Dendritic cell treated with granulocyte-macrophage colony-stimulating factor and Interleukin-4, amounts not matched to agents 40 ng/mL and 50 ng/mL, for 4 days (primary cell): ENCODE results near the gene C2orf42.
A peak's percentile ranks its signal among the peaks of the same experiment; 100 is the strongest.
"Not testable (repeated sequence)": the region's sequence is repeated elsewhere in the genome, so short reads cannot be mapped to it uniquely, and the experiment has no call there.

Experiments
- H3K27ac Mint-ChIP-seq: one replicate; pipeline ENCODE4 v1.8.0; 2022; ENCODE audit warnings: mild to moderate bottlenecking, mixed read lengths
- H3K27me3 Mint-ChIP-seq: one replicate; pipeline ENCODE4 v1.8.0; 2022; ENCODE audit warnings: mild to moderate bottlenecking, mixed read lengths
- H3K36me3 Mint-ChIP-seq: one replicate; pipeline ENCODE4 v1.8.0; 2022; ENCODE audit warnings: low read depth, mixed read lengths
- H3K4me1 Mint-ChIP-seq: one replicate; pipeline ENCODE4 v1.8.0; 2022; ENCODE audit warnings: low read depth, mixed read lengths
- H3K4me3 Mint-ChIP-seq: one replicate; pipeline ENCODE4 v1.8.0; 2022; ENCODE audit warnings: mild to moderate bottlenecking, moderate library complexity, mixed read lengths
- H3K9me3 Mint-ChIP-seq: one replicate; pipeline ENCODE4 v1.8.0; 2022; ENCODE audit warnings: mixed read lengths
- intact Hi-C: fragments of 100-400 bp; cut with micrococcal nuclease; formaldehyde crosslinking; loops from one replicate; pipeline ENCODE4 v1.15.0; 2022

The C2orf42 gene

DNA sequence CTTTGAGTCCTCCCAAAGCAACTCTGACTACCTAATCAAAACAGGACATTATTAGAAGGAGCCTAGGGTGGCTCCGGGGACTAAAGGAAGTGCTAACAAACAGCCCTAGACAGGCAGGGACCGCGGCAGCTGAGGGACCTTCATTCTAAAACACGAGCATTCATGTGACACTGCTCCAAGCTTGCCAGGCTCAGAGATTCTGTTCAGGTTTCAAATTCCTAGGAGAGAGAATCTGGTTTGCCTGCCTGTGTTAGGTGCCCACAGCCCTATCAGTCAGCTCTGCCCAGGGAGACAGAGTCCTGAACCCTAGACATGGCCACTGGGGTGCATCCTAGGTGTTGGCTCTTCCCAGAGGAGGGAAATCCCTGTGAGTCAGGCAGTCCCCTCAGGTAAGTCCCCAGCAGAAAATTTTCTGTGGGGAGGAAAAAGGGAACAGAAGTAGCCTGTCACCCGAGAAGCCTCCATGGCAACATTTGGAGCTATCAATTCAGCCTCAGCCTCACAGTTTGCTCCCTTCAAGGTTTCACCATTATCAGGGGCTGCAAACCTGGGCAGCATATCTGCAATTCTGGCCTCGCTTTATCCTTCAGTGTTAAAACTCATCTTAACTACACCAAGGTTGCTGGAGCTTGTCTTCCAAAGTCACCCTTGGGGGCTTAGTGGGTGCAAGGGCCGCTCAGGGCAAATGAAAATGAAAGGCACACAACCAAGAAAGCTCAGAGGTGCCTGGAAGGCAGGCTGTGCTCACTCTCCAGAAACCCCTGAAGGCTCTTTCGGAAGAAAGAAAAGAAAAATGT is 75.0 kb downstream of the C2orf42 start:
- Mint-ChIP-seq H3K27ac (peak overlapping the region; percentile 72), H3K27me3 (no peaks in the 10 kb centered on the region), H3K4me3 (no peak overlapping the region), H3K4me1 (peaks cover 27% of the 10 kb centered on the region), H3K9me3 (no peaks in the 10 kb centered on the region), H3K36me3 (no peaks in the 10 kb centered on the region)
- intact Hi-C loops = no loop called here

DNA sequence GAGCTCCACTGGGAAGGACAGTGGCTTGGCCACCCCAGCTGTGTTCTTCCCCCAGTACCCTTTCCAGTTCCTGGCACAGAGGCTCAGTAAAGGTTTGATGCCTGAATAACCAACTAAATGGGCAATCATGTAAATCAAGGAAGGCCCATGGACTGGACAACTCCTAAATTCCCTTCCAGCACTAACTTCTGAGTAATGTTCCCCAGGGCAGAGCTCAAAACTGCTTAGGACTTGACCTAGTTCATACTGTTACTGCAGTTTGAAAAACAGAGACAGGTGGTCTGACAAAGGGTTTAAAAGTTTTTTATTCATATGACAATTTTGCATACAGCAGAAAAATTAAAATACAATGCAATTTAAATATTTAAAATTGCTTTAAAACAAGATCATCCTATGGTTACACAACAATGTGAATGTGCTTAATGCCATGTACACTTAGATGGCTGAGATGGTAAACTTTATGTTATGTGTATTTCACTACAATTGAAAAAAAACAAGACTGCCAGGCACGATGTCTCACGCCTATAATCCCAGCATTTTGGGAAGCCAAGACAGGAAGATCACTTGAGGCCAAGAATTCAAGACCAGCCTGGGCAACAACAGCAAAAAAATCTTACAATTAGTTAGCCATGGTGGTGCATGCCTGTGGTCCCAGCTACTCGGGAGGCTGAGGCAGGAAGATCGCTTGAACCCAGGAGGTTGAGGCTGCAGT is 77.3 kb downstream of the C2orf42 start:
- H3K9me3 Mint-ChIP-seq = no peaks in the 10 kb centered on the region
- no peak overlapping the region for H3K4me3 Mint-ChIP-seq
- peaks cover 33% of the 10 kb centered on the region for H3K4me1 Mint-ChIP-seq
- intact Hi-C loops = no loop called here
- H3K36me3 Mint-ChIP-seq = no peaks in the 10 kb centered on the region
- no peaks in the 10 kb centered on the region for H3K27me3 Mint-ChIP-seq
- no peak overlapping the region for H3K27ac Mint-ChIP-seq

DNA sequence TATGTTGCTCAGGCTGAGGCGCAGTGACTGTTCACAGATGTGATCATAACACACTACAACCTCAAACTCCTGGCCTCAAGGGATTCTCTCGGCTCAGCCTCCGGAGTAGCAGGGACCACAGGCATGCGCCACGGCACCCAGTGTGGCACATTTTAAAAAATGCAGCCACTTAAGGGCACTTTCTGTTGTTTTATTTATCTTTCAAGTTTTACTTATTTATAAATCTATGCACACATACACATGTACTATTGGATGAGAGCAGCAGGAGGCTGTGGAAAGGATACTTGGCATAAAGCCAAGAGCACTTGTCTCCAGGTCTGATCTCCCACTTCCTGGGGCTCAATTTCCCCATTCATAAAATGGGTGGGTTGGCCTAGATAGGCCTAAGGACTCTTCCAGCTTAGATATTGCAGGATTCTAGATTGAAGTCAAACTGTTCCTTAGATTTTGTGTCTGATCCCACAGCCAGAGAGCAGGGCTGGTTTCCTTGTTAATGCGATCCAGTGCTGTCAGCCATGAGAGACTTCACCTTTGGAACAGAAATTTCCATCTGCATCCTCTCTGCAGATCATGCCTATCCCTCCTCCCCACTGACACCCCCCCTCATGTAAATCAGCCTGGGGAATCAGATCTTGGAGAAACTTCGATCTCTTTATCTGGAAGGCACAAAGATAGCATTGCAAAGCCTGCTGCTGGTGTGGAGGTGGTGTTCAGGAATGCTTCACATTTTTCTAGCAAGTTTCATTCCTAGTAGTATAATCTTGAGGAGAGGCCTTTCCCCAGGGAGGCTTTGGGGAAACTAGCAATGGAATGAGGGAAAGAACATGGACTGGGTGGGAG is 78.8 kb downstream of the C2orf42 start:
- no peaks in the 10 kb centered on the region for H3K27me3 Mint-ChIP-seq
- H3K27ac Mint-ChIP-seq = peak overlapping the region; percentile 86
- no peak overlapping the region for H3K4me3 Mint-ChIP-seq
- no peaks in the 10 kb centered on the region for H3K36me3 Mint-ChIP-seq
- intact Hi-C loops = no loop called here
- H3K4me1 Mint-ChIP-seq = peaks cover 48% of the 10 kb centered on the region
- H3K9me3 Mint-ChIP-seq = no peaks in the 10 kb centered on the region

DNA sequence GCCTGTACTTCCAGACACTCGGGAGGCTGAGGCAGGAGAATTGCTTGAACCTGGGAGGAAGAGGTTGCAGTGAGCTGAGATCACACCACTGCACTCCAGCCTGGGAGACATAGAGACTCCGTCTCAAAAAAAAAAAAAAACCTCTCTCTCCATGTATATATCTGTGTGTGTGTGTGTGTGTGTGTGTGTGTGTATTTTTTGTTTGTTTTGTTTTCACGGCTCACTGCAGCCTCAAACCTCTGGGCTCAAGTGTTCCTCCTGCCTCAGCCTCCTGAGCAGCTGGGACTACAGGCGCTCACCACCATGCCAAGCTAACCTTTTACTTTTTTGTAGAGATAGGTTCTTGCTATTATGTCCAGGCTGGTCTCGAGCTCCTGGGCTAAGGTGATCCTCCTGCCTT is 80.4 kb downstream of the C2orf42 start:
- H3K9me3 Mint-ChIP-seq, H3K4me3 Mint-ChIP-seq, H3K27me3 Mint-ChIP-seq, intact Hi-C loops, H3K36me3 Mint-ChIP-seq: not testable (repeated sequence)
- peak overlapping the region; percentile 86 for H3K27ac Mint-ChIP-seq
- H3K4me1 Mint-ChIP-seq = peaks cover 51% of the 10 kb centered on the region

DNA sequence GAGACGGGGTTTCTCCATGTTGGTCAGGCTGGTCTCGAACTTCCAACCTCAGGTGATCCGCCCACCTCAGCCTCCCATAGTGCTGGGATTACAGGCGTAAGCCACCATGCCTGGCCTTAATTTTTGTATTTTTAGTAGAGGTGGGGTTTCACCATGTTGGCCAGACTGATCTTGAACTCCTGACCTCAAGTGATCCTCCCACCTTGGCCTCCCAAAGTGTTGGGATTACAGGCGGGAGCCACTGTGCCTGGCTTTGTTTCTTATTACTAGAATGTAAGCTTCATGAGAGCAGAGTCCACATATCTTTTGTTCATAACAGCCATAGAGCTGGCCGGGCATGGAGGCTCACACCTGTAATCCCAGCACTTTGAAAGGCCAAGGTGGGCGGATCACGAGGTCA is 84.7 kb downstream of the C2orf42 start:
- H3K27me3 Mint-ChIP-seq, H3K9me3 Mint-ChIP-seq, H3K4me3 Mint-ChIP-seq, intact Hi-C loops, H3K36me3 Mint-ChIP-seq: not testable (repeated sequence)
- H3K4me1 Mint-ChIP-seq = peaks cover 56% of the 10 kb centered on the region
- peak overlapping the region; percentile 84 for H3K27ac Mint-ChIP-seq

DNA sequence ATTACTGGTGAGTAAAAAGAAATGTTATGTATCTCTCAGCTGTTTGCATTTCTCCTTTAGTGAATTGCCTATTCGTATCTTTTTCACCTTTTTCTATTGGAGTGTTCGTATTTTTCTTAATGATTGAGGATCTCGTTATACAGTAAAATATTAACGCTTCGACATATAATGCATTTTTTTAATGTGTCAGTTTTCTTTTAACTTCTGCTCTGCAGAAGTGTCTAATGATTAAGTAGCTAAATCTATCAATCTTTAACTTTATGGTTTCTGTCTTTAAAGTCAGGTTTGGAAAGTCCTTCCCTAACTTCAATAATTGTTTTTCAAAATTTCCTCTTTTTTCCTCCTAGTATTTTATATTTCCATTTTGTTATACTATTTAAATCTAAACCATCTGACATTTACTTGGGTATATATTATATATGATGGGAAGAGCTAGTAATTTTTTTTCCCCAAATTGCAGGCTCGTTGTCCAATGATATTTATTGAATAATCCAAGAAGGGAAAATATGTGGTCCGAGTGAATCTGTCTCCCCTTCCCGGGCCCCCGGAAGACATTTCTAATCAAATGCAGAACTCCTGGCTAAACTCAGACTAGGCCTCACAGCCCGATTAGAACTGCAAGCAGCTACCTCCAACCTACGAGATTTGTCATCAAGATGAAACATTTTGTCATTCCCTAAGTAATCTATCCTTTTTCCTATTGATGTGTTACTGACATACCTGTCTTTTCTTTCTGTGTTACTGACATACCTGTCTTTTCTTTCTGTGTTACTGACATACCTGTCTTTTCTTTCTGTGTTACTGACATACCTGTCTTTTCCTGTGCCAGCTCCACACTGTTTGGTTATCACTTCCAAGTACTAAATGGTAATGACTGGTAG is 86.3 kb downstream of the C2orf42 start:
- H3K4me3 Mint-ChIP-seq = peak overlapping the region; percentile 37
- H3K27ac Mint-ChIP-seq = peak overlapping the region; percentile 84
- H3K27me3 Mint-ChIP-seq = no peaks in the 10 kb centered on the region
- H3K4me1 Mint-ChIP-seq = peaks cover 46% of the 10 kb centered on the region
- H3K36me3 Mint-ChIP-seq = no peaks in the 10 kb centered on the region
- intact Hi-C loops = no loop called here
- H3K9me3 Mint-ChIP-seq = no peaks in the 10 kb centered on the region

DNA sequence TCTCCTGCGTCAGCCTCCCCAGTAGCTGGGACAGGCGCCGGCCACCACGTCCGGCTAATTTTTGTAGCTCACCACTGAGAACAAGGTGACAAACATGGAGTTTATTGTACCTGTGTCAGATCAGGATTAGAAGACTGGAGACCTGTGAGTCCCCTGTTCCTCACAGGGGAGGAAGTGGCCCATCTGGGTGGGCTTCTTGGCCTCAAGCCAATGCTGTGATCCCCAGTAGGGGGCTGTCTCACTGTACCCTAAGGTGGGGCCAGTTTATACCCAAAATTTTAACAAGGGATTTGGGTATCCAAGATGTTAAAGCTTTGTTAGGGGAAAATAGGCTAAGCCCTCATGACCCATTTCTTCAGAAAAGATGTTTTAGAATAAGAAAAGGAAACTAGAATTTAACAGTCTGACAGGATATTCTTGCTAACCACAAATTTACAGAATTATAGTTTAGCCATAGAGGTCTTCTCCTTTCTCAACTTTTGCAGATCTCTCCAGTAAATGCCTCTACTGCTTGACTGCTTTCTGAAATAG is 87.2 kb downstream of the C2orf42 start:
- Mint-ChIP-seq H3K9me3 (no peaks in the 10 kb centered on the region), H3K4me1 (peaks cover 40% of the 10 kb centered on the region), H3K27me3 (no peaks in the 10 kb centered on the region), H3K36me3 (no peaks in the 10 kb centered on the region), H3K27ac (peak overlapping the region; percentile 84), H3K4me3 (no peak overlapping the region)
- intact Hi-C loops = loop anchor here (1.0 kb wide), 1 partner anchor 13 kb away; no protein-coding TSS in a partner anchor

DNA sequence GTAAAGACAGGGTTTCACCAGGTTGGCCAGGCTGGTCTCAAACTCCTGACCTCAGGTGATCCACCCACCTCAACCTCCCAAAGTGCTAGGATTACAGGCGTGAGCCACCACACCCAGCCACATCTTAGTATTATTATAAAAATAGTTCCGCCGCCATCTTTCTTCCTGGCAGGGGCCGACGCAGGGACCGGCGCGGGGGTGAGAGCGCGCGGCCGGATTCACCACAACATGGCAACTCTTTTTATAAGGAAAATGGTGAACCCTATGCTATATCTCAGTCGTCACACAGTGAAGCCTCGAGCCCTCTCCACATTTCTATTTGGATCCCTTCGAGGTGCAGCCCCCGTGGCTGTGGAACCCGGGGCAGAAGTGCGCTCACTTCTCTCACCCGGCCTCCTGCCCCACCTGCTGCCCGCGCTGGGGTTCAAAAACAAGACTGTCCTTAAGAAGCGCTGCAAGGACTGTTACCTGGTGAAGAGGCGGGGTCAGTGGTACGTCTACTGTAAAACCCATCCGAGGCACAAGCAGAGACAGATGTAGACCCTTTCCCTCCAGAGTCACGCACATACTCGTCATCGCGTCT is 88.4 kb downstream of the C2orf42 start:
- H3K4me1 Mint-ChIP-seq = peaks cover 28% of the 10 kb centered on the region
- H3K27ac Mint-ChIP-seq, intact Hi-C loops, H3K4me3 Mint-ChIP-seq, H3K9me3 Mint-ChIP-seq, H3K27me3 Mint-ChIP-seq, H3K36me3 Mint-ChIP-seq: not testable (repeated sequence)

DNA sequence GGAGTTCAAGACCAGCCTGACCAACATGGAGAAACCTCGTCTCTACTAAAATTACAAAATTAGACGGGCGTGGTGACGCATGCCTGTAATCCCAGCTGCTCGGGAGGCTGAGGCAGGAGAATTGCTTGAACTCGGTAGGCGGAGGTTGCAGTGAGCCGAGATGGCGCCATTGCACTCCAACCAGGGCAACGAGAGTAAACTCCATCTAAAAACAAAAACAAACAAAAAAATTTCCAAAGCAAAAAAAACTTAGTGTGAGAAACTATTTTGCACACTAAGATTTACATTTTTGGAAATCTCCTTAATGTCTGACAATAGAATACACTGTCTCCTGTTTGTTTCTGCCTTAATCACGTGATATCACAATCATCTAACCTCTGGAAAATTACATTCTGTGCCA is 89.1 kb downstream of the C2orf42 start:
- H3K9me3 Mint-ChIP-seq, H3K4me3 Mint-ChIP-seq, H3K36me3 Mint-ChIP-seq, H3K27me3 Mint-ChIP-seq, H3K27ac Mint-ChIP-seq, intact Hi-C loops: not testable (repeated sequence)
- H3K4me1 Mint-ChIP-seq = peaks cover 21% of the 10 kb centered on the region

DNA sequence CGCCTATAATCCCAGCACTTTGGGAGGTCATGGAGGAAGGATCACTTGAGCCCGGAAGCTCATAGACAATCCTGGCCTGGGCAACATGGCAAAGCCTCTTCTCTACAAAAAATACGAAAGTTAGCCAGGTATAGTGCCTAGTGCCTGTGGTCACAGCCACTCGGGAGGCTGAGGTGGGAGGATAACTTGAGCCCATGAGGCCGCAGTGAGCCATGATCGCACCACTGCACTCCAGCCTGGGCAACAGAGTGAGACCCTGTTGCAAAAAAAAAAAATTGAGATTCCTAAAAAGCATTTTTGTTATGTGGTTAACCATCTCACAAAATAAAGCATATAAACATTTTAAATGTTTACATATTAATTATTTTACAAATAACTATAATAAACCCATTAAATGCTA is 89.6 kb downstream of the C2orf42 start:
- Mint-ChIP-seq H3K9me3 (no peaks in the 10 kb centered on the region), H3K4me3 (no peak overlapping the region), H3K27me3 (no peaks in the 10 kb centered on the region), H3K36me3 (no peaks in the 10 kb centered on the region), H3K4me1 (peaks cover 21% of the 10 kb centered on the region), H3K27ac (no peak overlapping the region)
- intact Hi-C loops = no loop called here
